Mucosa of descending colon (tissue), 3 donors: ENCODE data around the gene HHIPL2. TPM values are rescaled to one million over a fixed set of nuclear protein-coding genes. Genes with fewer than 3 reads are reported as not detected.

ENCODE experiments used
- total RNA-seq, 3 donors: library from RNA; stranded (reverse); fragmentation: NEBNext Ultra II Directional in 2 of 3; extraction: Animal tissue kit (Norgen Biotek cat#: 25700) in 2 of 3; gene quantifications; one replicate each; pipeline versions ENCODE4 v1.2.1 to v1.2.4, GENCODE V29; 2021 to 2023
- donor health status: DM: no; HTN: no; CAD: no; lungs with moderate emphysema.
- donor health status: DM: no; HTN: no; CAD: no.
- donor health status: DM: no; HTN: yes; CAD: no.

HHIPL2 gene
- total RNA-seq, 3 donors from 2014 or later, result 0.14 to 0.26 TPM; not detected in 1

Other genes with a start within 250 kb of the HHIPL2 start
- gene TAF1A, start 41.8 kb upstream of the HHIPL2 start, total RNA-seq, result 1 to 10 TPM; 4.7 to 6.6 (median 6.0) TPM
- gene MIA3, start 70.0 kb upstream of the HHIPL2 start, total RNA-seq, result 10 to 100 TPM; 63.8 to 77.2 (median 71.9) TPM
- 10 to 100 TPM; 35.5 to 87.9 (median 35.5) TPM for gene AIDA, start 164.4 kb upstream of the HHIPL2 start, total RNA-seq
- 10 to 100 TPM; 51.6 to 67.1 (median 60.0) TPM for gene BROX, start 164.5 kb upstream of the HHIPL2 start, total RNA-seq
- gene FAM177B, start 189.1 kb upstream of the HHIPL2 start, total RNA-seq, result 10 to 100 TPM in 1 of 3 donors, 1 to 10 TPM in 2; 4.1 to 11.6 (median 9.7) TPM